Tongue (tissue), 2 donors: Measurements from ENCODE around the gene THAP8. TPM values are rescaled to one million over a fixed set of nuclear protein-coding genes. Genes with fewer than 3 reads are reported as not detected.

Source experiments
- DNase-seq: peaks from one replicate; pipeline ENCODE4 v3.0.0-alpha.2; 2015
- total RNA-seq: library from RNA; depleted of rRNA; stranded (reverse); fragments of >200 nt; gene quantifications from one replicate; pipeline ENCODE4 v1.2.3, GENCODE V29; 2014

THAP8 gene
- total RNA-seq, 1 donor from 2014 or later: 6.7 TPM

GRCh38 chr19:36030264-36031148, 23.6 kb downstream of the THAP8 start:
- peak; percentile 61 for DNase-seq

- DNase-seq: no peak
These were observed 25.6 kb downstream of the THAP8 start for GRCh38 chr19:36028313-36029041.

DNA sequence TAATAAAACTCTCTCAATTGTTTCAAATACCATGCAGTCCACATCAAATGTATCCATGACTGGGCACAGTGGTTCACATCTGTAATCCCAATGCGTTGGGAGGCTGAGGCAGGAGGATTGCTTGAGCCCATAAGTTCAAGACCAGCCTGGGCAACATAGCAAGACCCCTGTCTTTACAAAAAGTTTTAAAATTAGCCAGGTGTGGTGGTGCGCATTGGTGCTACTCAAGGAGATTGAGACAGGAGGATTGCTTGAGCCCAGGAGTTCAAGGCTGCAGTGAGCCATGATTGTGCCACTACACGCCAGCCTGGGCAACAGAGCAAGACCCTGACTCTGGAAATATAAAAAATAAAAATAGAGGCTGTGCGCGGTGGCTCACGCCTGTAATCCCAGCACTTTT, 26.4 kb downstream of the THAP8 start:
- DNase-seq: no peak

DNA sequence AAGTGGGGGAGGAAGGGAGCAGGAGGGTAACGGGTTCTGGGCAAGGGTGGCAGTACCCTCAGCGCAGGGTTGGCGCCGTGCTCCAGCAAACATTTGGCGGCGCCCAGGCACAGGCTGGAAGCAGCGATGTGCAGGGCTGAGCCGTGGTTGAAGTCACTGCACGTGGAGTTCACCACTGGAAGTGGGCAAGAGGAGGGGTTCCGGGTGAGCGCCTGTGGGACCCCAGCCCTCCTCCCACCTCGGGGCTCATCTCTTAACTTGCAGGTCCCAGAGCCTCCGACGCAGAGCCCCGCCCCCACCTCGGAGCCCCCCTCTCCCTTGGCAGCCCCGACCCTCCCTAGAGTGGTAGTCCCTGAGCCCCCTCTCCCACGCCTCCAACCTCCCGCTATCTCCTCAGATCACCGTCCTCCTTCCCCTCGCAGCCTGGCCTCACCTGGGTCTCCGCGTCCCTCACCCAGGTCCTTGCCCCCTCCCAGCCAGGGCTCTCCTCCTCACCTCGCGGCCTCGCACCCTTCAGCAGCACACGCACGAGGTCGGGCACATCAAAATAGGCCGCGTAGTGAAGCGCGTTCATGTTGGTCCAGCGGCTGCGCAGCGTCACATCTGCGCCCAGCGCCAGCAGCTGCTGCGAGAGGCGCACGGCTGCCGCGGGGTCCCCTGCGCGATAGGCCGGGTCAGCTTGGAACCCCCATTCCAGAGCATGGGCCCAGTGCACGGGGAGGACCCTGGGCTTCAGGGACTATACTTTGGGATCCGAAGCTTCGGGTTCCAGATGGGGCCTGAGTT, 27.8 kb downstream of the THAP8 start:
- no peak for DNase-seq

GRCh38 chr19:36025541-36025940, 28.5 kb downstream of the THAP8 start:
- DNase-seq: no peak

GRCh38 chr19:36023432-36023831, 30.7 kb downstream of the THAP8 start:
- DNase-seq: no peak

- DNase-seq: no peak
These were observed 34.9 kb downstream of the THAP8 start for GRCh38 chr19:36019061-36019670.

DNA sequence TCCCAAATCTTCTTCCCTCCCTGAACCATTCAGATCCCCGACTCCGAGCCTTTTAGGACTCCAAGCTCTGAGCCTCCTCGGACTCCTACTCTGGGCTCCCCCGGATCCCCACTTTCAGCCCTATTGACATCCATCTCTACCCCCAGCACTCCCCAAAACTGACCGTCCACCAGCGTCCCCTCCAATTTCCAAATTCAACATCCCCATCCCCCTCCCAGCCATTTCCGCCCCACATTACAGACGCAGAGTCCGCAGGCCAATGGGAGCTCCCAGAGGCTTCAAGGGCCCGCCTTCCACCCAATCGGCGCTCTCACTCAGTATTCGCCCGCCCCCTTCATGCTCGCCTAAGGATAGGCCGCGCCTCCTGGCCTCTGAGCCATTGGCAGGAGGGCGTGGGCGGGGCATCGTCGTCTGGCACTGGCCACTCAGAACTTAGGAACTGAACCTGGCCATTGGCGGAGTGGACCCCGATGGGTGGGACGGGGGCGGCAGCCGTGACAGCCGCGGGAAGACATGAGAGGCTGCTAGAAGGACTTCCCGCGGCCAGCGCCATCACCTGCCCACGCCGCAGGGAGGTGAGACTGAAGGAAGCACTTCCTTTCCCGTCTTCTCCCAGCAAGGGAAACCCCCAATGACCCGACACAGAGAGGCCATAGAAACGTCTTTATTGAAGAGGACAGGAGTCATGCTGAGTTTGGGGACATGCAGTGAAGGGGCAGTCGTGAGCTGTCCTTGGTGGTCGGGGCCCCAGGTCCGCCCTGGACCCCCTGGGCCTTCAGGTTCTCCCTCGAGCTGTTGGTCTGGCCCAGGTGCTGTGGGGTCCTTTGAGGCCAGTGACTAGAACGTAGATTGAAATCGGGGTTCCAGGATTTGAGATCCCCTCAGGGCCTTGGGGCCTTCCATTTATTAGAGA, 39.8 kb downstream of the THAP8 start, which contains the start of gene ALKBH6:
Gene ALKBH6 (minus strand): TSS at position 202 of the 913 bp plus-strand sequence. CDS start 816 bp downstream, outside the sequence.
- DNase-seq: peak; percentile 100

- DNase-seq: no peak
These were observed 40.6 kb downstream of the THAP8 start for GRCh38 chr19:36013280-36014011.

DNA sequence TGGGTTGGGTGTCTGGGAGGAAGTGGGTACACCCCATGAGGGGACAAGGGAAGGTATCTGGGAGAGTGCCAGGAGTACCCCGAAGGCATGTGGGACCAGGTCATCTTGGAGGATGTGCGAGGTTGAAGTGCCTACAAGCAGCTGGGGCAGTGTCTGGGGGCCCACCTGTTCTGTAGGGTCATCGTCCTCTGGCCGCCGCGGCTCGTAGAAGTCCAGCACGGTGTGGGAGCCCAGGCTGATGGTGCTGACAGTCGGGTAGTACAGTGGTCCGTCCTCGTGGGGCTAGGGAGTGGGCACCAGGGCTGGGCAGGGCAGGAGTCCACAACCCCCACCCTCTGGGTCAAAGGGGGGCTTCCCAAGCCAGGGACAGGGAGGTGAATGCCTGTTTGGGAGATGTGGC, 43.7 kb downstream of the THAP8 start:
- DNase-seq: no peak

DNA sequence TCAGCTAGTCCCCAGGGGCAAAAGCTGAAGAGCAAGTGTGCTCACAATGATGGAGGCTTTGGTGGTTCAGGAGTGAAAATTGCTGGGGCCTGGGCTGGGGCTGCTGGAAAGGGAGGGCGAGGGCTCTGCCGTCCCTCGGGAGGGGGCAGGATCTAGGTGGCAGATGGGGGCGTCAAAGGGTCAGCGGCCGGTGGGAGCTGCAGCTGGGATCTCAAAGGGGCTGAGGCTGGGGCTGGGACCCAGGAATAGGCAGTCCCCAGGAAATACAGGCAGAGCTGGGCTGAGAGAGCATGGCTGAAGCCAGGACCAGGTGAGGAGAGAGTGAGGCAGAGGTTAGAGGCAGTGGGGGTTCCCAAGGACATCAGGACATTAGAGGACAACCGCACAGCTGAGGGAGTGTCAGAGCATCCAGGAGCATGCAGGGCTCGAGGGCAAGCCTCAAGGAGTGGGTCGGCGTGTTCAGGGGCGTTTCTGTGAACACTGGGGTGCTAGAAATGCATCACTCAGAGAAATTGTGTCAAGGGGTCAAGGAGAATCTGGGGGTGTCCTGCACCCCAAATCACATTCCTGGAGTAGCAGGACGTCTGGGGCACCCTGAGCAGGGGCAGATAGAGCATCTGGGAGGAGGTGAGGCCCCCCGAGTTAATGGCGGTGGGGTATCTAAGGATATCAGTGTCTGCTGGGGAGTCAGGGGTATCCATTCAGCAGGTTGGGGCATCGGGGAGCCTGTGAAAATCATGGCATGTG, 44.3 kb downstream of the THAP8 start:
- no peak for DNase-seq

- peak; percentile 65 for DNase-seq
These were observed 44.9 kb downstream of the THAP8 start for GRCh38 chr19:36009220-36009619.

DNA sequence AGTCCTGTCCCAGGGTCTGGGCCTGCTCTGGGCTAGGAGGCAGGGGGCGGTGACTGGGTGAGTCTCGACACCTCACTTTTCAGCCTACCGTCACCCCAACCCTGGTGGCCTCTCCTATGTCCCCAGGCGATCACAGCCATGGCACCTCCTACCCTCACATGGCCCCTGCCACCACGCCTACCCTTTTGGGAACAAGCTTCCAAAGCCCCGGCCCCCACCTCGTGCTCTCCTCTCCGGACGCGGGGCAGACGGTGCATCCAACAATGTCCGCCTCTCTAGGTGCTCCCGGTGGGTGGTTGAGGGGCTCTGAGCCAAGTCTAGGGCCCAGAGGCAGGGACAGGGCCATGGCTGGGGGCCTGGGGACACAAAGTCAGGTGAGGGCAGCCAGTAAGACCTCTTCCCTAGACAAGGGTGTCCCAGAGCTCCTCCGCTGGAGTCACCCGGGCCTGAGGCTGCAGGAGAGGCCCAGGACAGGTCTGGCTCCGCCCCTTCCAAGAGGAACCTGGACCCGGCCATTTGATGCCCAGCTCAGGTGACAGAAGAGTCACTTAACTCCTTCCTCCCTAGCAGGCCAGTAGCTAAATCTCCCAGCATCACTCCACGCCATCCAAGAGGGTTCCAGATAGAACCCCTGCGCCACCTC, 45.6 kb downstream of the THAP8 start, which contains the start of gene SYNE4:
Gene SYNE4 (minus strand): TSS at position 478 of the 643 bp plus-strand sequence. CDS start 132 bp downstream, at position 346.
- DNase-seq: peak; percentile 13

- no peak for DNase-seq
These were observed 47.1 kb downstream of the THAP8 start for GRCh38 chr19:36006955-36007354.

DNA sequence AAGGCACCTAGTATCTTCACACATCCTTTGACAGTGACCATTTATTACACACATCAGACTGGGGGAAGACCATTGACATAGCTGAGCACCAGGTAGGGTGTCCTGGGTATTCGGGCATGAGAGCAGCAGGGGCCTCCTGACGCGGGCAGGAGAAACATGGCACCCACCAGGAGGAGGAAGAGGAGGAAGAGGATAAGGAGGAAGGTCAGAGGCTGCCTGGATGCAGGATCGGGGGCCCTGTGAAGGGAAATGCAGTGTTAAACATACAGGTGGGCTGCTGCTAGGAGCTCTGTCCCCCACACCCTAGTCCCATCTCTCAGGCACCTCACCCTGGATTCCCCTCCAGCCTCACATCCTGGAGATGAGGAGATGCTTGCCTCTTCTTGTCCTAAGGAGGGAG, 50.8 kb downstream of the THAP8 start:
- DNase-seq: no peak

DNA sequence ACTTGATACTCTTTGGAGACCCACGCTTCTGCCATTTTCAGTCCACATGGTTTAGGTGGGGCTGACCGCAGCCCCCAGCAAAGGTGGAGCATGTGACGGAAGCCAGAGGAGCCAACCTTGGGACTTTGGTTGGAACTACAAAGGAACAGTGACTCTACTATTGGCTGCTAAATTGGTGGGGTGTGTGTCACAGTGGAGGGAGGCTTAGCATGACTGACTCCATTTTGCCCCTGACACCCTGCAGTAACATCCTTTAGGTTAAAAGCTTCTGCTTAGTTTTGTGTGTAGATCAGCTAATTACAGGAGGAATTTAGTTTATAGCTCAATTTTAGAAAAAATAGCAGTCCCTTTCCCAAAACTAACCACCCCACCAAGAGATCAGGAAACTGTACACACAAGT, 52.5 kb downstream of the THAP8 start:
- DNase-seq: no peak

DNA sequence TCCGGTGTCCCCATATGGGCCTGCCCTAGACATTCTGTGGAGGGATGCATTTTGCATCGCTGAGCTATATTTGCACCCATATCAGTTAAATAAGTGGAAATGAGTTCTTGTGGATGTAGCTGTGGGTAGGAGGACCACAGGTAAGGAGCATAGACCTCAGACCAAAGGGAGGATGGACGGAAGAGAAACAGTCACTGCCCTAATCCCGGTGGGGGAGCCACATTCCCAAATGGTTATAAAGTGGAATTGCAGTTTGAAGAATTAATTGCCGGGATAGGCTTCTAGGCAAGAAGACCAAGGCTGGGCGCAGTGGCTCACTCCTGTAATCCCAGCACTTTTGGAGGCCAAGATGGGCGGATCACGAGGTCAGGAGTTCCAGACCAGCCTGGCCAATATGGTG, 57.3 kb downstream of the THAP8 start:
- DNase-seq: no peak

GRCh38 chr19:35995048-35995993, 58.8 kb downstream of the THAP8 start, which contains the start of gene SDHAF1:
Gene SDHAF1 (plus strand): TSS chr19:35995188. CDS start chr19:35995275, 87 bp downstream.
- DNase-seq: peak; percentile 97
